HG02642 (cell line): Measurements from ENCODE around the gene RANBP3.
"Not testable (repeated sequence)": the region's sequence is repeated elsewhere in the genome, so short reads cannot be mapped to it uniquely, and the experiment has no call there.

Experiments used
- ATAC-seq: cut with Tn5 transposase; IDR thresholded peaks from one replicate; pipeline ENCODE4 v1.9.1; 2021; ENCODE audit warnings: mild to moderate bottlenecking; ENCODE audit not compliant: unreplicated experiment, poor library complexity

Gene RANBP3

DNA sequence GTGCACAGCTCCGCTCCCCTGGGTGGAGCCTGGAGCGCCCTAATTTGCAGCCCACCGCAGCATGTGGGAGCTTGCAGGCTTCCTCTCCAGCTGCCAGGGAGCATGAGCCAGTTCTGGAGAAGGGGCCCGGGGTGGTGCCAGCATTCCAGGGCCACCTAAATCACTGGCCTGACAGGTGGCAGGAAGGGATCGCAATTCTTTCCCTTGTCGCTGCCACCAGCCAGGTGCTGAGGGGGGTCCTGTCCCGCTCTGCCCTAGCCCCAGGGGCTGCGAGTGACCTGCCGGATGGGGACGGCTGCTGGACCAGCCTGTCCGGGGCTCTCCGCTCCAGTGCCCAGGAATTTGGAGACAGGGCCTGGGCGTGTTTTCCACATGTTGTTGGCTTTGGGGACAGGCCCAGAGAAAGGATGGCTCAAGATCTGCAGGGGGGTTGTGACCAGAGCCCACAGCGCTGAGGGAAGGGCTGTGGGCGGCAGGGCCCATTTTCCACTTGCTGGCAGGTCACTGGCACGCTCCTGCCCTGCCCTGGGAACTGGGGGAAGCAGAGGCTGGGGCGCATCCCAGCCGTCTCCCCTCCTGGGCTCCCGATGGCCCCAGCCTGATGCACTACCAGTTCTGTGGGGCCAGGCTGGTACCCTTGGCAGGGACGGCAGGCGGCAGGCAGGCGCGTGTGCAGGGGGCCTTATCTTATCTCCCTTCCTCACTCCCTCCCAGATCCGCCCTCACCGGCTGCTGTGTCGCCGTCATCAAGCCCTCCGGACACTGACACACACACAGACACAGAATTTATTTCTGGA is 83.8 kb downstream of the RANBP3 start:
- ATAC-seq = no peak

DNA sequence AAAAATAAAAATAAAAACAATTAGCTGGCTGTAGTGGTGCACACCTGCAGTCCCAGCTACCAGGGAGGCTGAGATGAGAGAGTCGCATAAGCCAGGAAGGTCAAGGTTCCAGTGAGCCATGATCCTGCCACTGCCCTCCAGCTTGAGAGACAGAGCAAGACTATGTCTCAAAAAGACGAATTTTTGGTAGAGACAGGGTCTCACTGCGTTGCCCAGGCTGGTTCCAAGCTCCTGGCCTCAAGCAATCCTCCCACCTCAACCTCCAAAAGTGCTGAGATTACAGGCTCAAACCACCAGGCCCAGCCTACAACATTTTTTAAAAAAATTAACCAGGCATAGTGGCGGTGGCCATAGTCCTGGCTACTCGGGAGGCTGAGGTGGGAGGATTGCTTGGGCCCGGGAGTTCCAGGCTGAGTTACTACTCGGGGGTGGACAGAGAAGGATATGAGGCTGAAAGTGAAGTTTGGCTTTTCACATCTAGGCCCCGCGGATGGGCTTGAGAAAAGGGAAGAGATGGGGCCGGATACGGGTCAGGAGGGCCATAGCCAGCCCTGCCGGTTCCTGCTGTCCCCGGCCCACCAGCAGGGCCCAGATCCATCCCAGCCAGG is 84.5 kb downstream of the RANBP3 start:
- ATAC-seq = no peak

DNA sequence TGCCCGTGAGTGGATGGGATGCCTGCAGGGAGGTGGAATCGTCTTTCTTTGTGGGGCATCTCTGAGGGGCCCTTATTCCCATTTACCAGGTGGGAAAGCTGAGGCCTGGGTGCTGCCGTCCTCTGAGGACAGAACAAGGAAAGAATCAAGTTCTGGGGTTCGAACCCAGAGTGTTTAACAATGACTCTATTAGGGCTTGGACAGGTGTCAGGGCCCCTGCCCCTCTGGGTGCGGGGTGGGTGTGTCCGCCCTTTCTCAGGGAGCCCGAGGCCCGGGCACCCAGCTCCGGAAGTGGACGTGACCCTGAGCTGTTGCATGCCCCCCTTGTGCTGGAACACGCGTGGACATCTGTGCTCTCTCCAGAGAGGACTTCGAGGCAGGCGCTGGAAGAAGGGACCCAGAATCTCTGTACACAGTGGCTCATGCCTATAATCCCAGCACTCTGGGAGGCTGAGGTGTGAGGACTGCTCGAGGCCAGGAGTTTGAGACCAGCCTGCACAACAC is 85.1 kb downstream of the RANBP3 start:
- no peak for ATAC-seq

DNA sequence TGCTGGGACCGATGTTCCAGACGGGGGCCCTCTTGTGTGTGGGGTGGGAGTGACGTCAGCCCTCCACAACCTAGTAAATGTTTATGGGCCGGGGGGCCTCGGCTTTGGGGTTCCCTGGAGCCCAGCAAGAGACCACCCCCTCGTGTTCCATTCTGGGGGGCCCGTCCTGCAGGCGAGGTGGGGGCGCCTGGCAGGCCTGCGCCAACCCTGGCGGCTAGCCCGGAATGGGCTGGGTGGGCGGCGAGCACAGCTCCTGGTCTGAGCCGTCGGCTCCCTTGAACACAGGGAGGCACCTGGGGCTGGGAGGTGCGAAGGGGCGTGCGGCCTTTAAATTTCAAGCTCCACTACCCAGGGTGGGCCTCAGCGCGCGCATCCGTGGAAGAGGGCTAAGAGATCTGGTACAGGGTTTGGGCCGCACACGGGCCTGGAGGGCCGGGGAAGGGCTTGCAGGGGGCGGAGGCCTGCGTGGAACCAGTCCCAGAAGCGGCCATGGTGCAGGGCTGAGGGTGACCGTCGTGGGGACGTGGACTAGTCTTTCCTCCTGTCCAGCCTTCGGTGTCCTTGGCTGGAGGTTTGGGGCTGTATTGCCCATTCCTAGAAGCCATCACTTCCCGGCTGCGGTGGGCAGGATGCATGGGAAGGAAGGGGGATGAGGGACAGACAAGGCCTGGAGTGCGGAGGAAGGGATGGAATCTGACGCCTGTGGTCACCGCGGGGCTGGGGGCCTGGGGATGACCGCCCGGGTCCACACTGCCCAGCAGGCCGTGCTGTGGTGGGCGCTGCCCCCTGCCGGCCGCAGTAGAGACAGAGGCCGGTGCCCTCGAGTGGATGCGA is 85.8 kb downstream of the RANBP3 start:
- ATAC-seq = no peak

DNA sequence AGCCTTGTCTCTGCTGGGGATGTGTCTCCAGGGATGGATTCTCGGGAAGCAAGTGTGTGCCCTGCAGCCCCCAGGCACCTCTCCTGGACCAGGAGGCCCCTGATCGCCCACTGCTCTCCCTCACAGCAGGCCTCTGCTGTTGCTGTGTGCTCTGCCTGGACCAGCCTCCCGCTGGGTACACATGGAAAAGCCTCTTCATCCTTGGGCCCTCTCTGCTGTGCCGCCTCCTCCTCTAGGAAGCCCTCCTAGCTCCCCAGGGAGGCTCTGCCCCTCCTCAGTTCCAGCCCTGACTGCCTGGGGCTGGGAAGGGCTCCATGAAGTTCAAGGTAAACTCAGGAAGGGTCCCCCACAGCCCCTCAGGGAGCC is 86.4 kb downstream of the RANBP3 start:
- no peak for ATAC-seq

DNA sequence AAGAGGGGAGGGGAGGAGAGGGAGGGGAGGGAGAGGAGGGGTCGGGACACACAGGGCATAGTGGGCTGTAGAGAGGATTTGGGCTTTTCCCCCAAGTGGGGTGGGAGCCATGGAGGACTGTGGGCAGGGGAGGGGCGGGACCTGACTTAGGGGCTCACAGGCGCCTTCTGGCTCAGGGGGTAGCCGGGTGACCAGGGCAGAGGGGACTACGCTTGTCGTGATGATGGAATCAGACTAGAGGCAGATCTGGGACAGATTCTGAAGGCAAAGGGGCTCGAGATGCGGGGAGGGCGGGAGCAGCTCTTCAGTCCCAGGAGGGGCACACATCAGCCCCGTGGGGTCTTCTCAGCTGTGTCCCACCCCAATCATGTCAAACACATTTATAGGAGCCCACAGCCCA is 87.8 kb downstream of the RANBP3 start:
- ATAC-seq = no peak

DNA sequence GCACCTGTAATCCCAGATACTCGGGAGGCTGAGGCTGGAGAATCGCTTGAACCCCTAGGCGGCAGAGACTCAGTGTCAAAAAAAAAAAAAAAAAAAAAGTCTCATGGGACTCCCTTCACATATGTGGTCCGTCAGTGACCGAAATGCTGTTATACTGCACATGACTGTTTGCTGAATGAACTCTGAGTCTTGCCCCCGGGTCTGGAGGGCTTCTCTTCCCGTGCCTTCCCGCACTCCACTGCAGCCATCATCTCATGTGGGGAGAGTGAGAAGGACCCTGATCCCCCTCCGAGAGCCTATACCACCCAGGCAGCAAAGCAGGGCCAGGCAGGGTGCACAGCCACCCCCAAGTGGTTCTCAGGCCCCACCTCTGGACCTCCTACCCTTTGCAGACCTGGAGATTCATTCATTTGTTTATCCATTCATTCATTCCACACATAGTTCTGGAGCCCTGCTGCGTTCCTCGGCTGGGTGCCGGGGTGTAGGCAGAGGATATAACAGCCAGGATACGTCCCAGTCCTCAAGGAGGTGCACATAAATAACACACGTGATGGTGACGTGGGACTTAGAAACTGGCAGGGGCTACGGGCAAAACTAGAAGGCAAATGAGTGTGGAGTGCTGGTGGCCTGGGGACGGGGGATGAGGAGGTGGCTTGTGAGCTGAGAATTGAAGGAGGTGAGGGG is 88.5 kb downstream of the RANBP3 start:
- ATAC-seq = no peak

DNA sequence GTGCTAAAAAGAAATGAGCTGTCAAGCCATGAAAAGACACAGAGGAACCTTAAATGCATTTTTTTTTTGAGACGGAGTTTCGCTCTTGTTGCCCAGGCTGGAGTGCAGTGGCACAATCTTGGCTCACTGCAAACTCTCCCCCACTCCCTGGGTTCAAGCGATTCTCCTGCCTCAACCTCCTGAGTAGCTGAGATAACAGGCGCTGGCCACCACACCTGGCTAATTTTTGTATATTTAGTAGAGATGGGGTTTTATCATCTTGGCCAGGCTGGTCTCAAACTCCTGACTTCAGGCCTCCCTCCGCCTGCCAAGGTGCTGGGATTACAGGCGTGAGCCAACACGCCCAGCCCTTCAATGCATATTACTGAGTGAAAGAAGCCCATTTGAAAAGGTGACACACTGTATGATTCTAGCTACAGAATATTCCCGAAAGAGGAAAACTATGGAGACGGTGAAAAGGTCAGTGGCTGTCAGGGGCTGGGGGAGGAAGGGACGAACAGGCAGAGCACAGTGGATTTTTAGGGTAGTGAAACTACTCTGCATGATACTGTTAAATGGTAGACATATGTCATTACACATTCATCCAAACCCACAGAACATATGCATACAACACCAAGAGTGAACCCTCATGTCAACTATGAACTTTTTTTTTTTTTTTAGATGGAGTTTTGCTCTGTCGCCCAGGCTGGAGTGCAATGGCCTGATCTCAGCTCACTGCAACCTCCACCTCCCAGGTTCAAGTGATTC is 93.7 kb downstream of the RANBP3 start:
- not testable (repeated sequence) for ATAC-seq

DNA sequence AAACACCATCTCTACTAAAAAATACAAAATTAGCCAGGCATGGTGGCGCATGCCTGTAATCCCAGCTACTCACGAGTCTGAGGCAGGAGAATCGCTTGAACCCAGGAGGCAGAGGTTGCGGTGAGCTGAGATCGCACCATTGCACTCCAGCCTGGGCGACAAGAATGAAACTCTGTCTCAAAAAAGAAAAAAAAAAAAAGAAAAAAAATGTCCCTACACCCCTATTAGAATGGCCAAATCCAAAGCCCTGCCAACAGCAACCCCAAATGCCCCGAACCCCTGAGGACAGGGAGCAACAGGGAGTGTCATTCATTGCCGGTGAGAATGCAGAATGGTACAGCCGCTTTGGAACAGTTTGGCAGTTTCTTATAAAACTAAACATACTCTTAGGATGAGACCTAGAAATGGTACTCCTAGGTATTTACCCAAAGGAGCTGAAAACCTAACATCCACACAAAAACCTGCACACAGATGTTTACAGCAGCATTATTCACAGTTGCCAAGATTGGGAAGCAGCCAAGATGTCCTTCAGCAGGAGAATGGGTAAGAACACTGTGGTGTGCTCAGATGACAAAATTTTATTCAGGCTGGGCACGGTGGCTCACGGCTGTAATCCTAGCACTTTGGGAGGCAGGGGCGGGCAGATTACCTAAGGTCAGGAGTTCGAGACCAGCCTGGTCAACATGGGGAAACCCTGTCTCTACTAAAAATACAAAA is 94.6 kb downstream of the RANBP3 start:
- not testable (repeated sequence) for ATAC-seq

DNA sequence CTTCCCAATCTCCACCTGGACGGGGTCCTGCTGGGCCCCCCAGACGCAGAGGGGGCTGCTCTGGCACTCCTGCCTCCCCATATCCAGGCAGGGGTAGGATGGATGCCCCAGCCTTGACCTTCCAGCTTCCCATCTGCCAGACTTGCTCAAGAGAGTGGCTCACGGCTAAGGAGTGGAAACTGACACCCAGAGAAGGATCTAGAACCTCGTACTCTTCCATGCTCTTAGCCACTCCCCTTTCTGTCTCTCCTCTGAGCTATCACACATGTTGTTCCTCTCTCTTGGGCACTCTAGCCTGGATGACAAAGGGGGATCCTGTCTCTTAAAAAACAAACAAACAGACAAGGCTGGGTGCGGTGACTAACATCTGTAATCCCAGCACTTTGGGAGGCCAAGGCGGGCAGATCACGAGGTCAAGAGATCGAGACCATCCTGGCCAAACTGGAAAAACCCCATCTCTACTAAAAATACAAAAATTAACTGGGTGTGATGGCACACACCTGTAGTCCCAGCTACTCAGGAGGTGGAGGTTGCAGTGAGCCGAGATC is 95.4 kb downstream of the RANBP3 start:
- no peak for ATAC-seq

DNA sequence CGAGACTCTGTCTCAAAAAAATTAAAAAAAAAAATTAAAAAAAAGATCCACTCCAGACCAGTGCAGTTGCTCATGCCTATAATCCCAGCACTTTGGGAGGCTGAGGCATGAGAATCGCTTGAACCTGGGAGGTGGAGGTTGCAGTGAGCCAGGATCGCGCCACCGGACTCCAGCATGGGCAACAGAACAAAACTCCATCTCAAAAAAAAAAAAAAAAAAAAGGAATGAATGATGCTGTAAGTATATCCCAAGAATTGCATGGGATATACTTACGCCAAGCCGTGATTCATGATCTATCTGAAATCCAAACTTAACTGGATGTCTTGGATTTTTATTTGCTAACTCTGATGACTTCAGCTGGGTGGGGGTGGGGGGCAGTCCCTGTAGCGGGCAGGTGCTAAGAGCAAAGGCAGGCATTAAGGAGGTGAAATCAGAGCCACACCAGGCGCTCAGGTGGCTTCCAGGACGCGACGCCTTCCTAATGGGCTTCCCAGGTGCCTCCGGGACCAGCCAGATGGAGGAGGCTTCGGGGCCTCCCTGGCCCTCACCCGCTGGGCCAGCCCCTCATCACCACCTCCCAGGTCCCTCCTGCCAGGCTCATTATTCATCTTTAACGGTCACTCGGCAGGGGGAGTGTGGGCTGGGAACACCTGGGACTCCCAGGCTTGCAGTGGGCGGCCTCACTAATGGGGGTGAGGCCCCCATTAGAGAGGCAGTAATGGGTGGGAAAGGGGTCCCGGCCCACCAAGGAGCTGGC is 96.2 kb downstream of the RANBP3 start:
- ATAC-seq = no peak

DNA sequence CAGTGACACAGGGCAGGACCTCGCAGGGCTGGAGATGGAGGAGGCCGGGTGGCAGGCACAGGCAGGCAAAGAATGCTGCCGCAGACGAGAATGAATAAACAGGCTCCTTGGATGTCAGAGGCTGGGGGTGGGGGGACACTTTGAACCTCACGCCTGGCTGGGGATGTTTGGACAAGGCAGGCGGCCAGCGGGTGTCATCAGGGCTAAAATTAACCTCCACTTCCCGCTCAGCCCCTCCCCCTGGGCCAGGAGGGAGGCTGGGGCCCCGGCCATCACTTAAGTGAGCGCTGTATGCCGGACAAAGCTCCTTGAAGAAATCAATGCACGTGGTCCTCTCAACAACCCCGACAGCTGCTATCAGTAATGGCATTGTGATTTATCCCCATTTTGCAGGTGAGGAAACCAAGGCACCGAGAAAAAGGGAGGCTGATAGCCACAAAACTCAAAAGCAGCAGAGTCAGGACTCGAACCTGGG is 97.3 kb downstream of the RANBP3 start:
- no peak for ATAC-seq

DNA sequence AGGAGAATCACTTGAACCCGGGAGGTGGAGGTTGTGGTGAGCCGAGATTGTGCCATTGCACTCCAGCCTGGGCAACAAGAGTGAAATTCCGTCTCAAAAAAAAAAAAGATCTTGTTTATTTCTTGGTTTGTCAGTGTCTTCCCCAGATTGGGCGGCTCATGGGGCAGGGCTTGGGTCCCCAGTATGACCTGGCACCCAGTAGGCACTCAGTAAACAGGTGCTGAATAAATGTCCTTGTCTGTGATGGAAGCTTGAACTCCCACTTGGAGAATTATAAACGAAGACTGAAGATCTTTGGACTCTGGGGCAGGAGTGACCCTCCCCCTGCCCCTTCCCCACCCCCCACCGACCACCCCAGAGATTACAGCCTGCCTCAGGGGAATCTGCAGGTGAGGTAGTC is 97.7 kb downstream of the RANBP3 start:
- no peak for ATAC-seq

DNA sequence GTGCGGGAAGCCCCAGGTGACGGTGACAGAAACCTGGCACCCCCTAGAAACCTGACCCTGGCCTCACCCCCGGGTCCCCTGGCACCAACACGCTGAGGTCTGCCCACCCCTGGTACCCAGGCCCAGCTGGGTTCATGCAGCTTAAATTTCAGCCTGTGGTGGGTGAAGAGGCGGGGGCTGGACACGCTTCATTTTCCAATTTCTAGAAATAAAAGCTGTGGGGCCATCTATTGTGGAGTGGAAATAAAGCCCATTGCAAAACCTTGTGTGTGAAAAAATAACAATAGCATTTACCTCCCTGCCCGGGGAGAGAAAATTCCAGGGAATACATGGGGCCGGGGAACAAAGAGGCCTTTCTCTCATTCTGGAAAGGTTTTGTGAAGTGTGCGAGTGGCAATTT is 100.1 kb downstream of the RANBP3 start:
- ATAC-seq = no peak

DNA sequence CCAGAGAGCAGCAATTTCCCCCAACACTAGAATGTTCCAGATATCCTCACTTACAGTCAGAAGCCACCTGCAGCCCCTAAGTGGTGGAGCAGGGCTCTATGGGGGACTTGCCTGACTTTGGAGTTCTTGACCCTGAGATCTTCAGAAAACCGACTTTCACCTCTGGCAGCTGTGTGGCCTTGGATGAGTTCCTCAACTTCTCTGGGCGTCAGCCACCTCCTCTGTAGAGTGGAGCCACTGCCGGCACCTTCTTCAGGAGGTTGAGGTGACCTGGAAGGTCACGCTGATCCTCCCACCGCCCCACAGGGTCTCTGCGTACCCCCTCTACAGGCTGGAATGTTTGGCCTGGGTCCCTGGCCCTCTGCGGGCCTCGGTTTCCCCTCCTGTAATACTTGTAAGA is 100.5 kb downstream of the RANBP3 start:
- no peak for ATAC-seq

DNA sequence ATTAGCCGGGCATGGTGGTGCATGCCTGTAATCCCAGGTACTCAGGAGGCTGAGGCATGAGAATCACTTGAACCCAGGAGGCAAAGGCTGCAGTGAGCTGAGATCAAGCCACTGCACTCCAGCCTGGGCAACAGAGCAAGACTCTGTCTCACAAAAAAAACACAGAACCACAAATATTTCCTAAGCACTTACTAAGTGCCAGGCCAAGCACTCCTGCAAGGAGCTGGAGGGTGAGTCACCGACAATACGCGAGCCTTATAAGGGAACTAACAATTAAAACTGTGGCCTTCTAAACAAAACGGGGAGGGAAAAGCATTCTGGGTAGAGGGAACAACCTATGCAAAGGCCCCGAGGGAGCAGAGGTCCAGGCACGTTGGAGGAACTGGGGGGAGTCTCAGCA is 103.4 kb downstream of the RANBP3 start:
- not testable (repeated sequence) for ATAC-seq

DNA sequence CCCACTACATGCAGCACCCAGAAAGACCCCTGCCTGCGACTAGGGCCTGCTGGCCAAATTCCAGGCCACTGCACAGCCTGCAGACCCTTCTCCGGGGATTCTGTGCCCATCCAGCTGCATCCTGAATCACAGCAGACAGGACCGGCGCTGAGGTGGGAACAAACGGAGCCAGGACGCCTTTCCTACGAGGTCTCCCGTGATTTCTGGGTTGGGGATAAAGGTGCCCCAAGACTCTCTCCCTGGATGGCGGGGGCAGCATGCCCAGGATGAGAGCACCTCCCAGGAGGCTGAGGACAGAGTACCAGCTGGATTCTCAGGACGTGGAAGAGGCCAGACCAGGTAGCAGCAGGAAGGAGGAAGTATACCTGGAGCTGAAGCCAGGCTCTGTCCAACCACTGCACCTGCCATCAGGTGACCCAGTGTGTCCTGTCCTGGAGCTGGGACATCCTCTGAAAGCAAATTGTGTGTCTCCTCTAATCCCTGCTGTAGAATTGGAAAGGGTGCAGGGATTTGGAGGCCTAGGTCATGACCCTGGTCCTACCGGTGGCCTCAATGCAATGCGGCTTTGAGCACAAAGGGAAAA is 104.2 kb downstream of the RANBP3 start:
- ATAC-seq = no peak

DNA sequence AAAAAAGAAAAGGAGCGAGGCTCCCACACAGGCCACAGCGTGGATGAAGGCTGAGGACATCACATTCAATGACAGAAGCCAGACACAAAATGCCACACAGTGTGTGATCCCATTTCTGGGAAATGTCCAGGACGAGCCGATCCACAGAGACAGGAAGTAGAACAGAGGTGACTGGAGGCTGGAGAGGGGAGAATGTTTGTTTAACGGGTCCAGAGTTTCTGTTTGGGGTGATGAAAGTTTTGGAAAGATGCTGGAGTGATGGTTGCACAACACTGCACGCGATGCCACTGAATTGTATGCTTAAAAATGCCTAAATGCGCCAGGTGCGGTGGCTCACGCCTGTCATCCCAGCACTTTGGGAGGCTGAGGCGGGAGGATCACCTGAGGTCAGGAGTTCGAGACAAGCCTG is 107.0 kb downstream of the RANBP3 start:
- no peak for ATAC-seq
